Activated CD4-positive, alpha-beta memory T cell treated with anti-CD3 and anti-CD28 coated beads for 36 hours (primary cell): ENCODE results near the gene LMAN1. TPM values are rescaled to one million over a fixed set of nuclear protein-coding genes. Genes with fewer than 3 reads are reported as not detected.

Experiments used
- CTCF ChIA-PET: fragments of 350-600 bp; sonication (Branson Sonifier 250); formaldehyde crosslinking; loops from one replicate; lab custom pipeline; 2021; ENCODE audit warnings: antibody characterized with exemption, inconsistent platforms; lab: Charles Lee
- POLR2A ChIA-PET: fragments of 350-600 bp; sonication (Branson Sonifier 250); formaldehyde crosslinking; loops from one replicate; lab custom pipeline; 2021; ENCODE audit warnings: antibody characterized with exemption; lab: Charles Lee
- DNase-seq: peaks from one replicate; pipeline ENCODE4 v3.0.0-alpha.2; 2020
- H3K27ac Mint-ChIP-seq: one replicate; pipeline ENCODE4 v1.8.0; 2021; ENCODE audit warnings: mixed read lengths
- H3K27me3 Mint-ChIP-seq: one replicate; pipeline ENCODE4 v1.8.0; 2021; ENCODE audit warnings: mixed read lengths
- H3K36me3 Mint-ChIP-seq: one replicate; pipeline ENCODE4 v1.8.0; 2021; ENCODE audit warnings: mixed read lengths
- H3K4me1 Mint-ChIP-seq: one replicate; pipeline ENCODE4 v1.8.0; 2021; ENCODE audit warnings: low read depth, mixed read lengths
- H3K4me3 Mint-ChIP-seq: one replicate; pipeline ENCODE4 v1.8.0; 2021; ENCODE audit warnings: mild to moderate bottlenecking, mixed read lengths
- H3K9me3 Mint-ChIP-seq: one replicate; pipeline ENCODE4 v1.8.0; 2021; ENCODE audit warnings: mixed read lengths
- intact Hi-C: fragments of 100-400 bp; cut with micrococcal nuclease; formaldehyde crosslinking; loops from one replicate; pipeline ENCODE4 v1.15.1; 2023
- total RNA-seq, 2 experiments: library from RNA; stranded (reverse); gene quantifications; one replicate each; pipeline ENCODE4 v1.2.3, GENCODE V29; 2021

The LMAN1 gene
- total RNA-seq, 2 experiments from 2014 or later, result 155 to 158 TPM

DNA sequence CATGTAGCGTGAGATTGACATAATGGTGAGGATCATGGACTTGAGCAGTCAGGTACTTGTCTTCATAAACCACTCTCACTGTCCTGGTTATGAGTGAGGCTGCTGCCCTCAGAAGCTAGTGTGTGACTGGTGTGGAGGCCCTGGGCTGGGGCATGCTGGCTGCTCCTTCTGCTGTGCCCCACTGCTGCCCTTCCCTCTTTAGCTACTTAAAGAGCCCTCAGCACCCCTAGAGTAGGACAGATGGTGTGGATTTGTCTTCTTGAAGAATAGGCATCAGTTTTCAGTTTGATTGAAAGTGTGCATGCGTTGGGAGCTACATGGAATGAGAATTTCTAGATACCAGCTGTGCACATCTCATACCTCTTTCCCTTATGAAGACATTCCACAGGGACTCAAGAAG is 56.1 kb downstream of the LMAN1 start:
- intact Hi-C loops, result no loop called here
- H3K27me3 Mint-ChIP-seq, result peaks cover 18% of the 10 kb centered on the region
- no peak overlapping the region for H3K4me3 Mint-ChIP-seq
- DNase-seq, result no peak
- POLR2A ChIA-PET, result no interaction called here
- H3K36me3 Mint-ChIP-seq, result no peaks in the 10 kb centered on the region
- H3K4me1 Mint-ChIP-seq, result no peaks in the 10 kb centered on the region
- H3K9me3 Mint-ChIP-seq, result no peaks in the 10 kb centered on the region
- CTCF ChIA-PET, result interaction anchor here (0.8 to 2.5 kb wide), 5 partner anchors 9 to 522 kb away, joined by 3 to 38 read pairs (median 4); no protein-coding TSS in a partner anchor
- H3K27ac Mint-ChIP-seq, result no peak overlapping the region

DNA sequence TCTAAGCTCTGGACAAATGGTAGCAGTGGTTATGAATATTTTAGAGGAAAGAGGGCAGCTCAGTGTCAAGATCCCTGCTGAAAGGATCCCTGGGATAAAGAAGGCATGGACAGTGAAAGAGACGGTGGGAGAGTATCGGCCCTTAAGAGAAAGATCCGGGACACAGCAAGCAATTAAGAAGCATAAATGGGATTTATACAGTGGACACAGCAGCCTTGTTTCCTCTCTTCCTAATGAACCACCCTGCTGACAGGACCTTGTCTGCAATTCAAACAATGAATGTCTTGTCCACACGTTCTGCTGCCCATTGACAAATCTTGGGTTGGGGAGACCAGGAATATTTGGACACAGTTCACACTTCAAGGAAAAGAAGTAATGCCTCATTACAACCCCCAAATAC is 57.1 kb downstream of the LMAN1 start:
- Mint-ChIP-seq H3K4me3 (no peak overlapping the region), H3K4me1 (no peaks in the 10 kb centered on the region), H3K36me3 (no peaks in the 10 kb centered on the region), H3K27me3 (peaks cover 14% of the 10 kb centered on the region), H3K9me3 (no peaks in the 10 kb centered on the region), H3K27ac (no peak overlapping the region)
- intact Hi-C loops, result no loop called here
- ChIA-PET POLR2A (no interaction called here), CTCF (interaction anchor here (1.2 to 2.5 kb wide), 3 partner anchors 8 to 217 kb away, joined by 3 to 38 read pairs (median 4); no protein-coding TSS in a partner anchor)
- DNase-seq, result no peak

DNA sequence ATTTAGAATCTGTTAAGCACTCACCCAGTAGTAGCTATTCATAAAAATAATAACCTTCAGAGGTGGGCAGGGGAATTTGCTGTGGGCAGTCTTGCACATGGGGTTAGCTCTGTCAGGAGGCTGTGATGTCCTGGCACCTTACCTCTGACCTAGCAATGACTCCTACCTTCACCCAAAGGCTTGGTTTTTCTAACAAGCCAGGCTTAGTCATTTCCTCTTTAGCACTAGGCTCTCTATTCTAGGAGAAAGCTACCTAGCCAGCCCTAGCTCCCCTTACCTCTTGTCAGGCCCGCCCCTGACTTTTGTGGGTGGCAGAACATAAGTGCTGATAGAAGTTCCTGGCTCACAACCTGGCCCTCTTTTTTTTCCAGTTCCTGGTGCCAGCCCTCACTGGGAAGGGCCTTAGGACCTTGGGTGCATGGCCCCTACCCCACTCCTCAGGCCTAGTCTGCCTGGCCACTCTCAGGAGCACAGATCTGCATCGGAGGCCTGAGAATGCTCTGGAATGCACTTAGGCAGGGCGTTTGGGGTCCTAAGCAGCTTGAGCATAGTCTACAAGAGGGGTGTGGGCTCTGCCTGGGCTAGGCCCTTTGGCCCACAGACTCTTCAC is 58.3 kb downstream of the LMAN1 start:
- POLR2A ChIA-PET, result no interaction called here
- no peaks in the 10 kb centered on the region for H3K9me3 Mint-ChIP-seq
- DNase-seq, result peak; percentile 18
- no peaks in the 10 kb centered on the region for H3K4me1 Mint-ChIP-seq
- H3K4me3 Mint-ChIP-seq, result no peak overlapping the region
- peaks cover 10% of the 10 kb centered on the region for H3K27me3 Mint-ChIP-seq
- intact Hi-C loops, result no loop called here
- CTCF ChIA-PET, result interaction anchor here (1.6 to 2.1 kb wide), 3 partner anchors 8 to 102 kb away, joined by 6 to 11 read pairs (median 7); no protein-coding TSS in a partner anchor
- H3K36me3 Mint-ChIP-seq, result no peaks in the 10 kb centered on the region
- H3K27ac Mint-ChIP-seq, result no peak overlapping the region

DNA sequence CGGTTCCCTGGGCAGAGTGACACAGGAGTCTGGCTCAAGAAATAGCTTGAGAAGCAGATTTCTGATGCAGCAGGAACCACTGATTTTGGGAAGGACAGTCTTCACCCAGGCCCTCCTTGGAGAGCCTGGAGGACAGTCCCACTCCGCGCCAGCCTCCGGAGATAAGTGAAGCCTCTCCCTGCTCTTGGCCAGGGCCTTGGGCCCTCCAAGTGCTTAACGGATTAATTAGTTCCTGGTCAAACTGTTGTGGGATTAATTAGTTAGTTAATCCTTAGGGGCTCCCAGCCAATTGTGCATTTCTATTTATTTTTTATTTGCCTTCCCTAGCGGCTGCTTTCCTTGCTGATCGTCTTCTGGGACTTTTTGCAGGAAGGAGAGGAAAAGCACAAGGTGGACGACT is 60.2 kb downstream of the LMAN1 start:
- Mint-ChIP-seq H3K9me3 (no peaks in the 10 kb centered on the region), H3K27me3 (peaks cover 14% of the 10 kb centered on the region), H3K36me3 (no peaks in the 10 kb centered on the region), H3K27ac (no peak overlapping the region), H3K4me1 (no peaks in the 10 kb centered on the region), H3K4me3 (no peak overlapping the region)
- no peak for DNase-seq
- CTCF ChIA-PET, result interaction anchor here (0.9 to 1.3 kb wide), 2 partner anchors 10 to 104 kb away, joined by 3 to 5 read pairs; no protein-coding TSS in a partner anchor
- intact Hi-C loops, result no loop called here
- POLR2A ChIA-PET, result no interaction called here

DNA sequence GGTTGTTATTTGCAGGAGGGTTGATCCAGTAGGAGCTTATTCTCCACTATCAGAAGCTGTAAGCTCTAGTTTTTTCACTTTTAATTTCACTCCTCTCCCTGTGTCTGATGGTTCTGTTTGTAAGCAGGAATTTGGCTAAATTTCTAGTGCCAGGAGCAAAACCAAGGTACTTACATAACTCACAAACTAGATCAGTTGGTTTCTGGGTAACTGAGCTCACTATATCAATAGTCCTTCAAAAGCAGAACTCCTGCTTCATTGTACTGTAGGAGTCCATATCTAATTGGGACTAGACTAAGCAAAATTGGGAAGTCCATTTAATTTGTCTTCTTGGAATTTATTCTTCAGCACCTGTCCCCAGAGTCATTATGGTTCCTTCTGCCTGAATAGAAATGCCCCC is 65.7 kb downstream of the LMAN1 start:
- H3K9me3 Mint-ChIP-seq, result no peaks in the 10 kb centered on the region
- H3K27me3 Mint-ChIP-seq, result peaks cover 35% of the 10 kb centered on the region
- no peaks in the 10 kb centered on the region for H3K4me1 Mint-ChIP-seq
- DNase-seq, result no peak
- ChIA-PET POLR2A (interaction anchor here (1.5 kb wide), 1 partner anchor 20 kb away, joined by 3 read pairs; the partner anchor contains the start of gene RAX), CTCF (interaction anchor here (1.2 kb wide), 1 partner anchor 9 kb away, joined by 3 read pairs; no protein-coding TSS in a partner anchor)
- H3K27ac Mint-ChIP-seq, result no peak overlapping the region
- H3K4me3 Mint-ChIP-seq, result no peak overlapping the region
- no peaks in the 10 kb centered on the region for H3K36me3 Mint-ChIP-seq
- intact Hi-C loops, result no loop called here

DNA sequence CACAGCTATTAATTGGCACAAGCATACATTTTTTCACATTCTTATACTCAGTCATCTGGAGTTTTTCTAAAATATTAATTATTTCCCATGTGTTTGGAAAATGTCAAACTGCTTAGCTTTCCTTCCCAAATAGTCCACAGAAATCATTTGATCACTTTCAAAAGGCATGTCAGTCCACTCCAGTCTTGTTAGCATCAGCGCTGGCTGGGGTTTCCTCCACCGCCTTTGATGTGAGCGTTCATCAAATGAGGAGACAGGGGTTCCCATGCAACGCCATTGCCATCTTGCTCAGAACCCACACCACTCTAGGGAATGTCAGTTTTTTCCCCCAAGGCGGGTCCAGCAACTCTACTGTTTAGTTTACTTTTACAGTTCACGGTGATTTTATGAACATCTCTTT is 72.7 kb downstream of the LMAN1 start:
- Mint-ChIP-seq H3K27me3 (peaks cover 36% of the 10 kb centered on the region), H3K27ac (no peak overlapping the region), H3K9me3 (no peaks in the 10 kb centered on the region), H3K36me3 (no peaks in the 10 kb centered on the region), H3K4me1 (no peaks in the 10 kb centered on the region), H3K4me3 (no peak overlapping the region)
- intact Hi-C loops, result no loop called here
- ChIA-PET CTCF (interaction anchor here (1.5 kb wide), 1 partner anchor 116 kb away, joined by 6 read pairs; no protein-coding TSS in a partner anchor), POLR2A (no interaction called here)
- DNase-seq, result no peak

DNA sequence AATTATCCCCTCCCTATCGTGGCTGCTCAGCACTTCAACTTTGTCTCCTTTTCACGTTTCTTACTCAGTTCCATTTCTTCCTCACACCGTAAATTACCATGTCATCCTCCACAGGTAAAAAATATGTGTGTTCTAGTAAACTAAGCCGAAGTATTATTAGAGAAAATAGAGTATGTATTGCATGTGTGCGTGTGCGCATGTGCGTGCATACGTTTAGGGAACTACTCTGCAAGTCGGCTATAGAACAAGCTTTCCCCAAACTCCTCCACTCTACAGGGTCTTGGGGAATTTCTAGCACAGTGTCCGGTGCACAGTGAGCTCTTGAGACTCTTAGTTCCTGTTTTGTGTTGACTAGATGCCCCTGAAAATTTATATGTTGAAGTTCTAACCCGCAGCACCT is 76.7 kb downstream of the LMAN1 start:
- H3K27ac Mint-ChIP-seq, result no peak overlapping the region

DNA sequence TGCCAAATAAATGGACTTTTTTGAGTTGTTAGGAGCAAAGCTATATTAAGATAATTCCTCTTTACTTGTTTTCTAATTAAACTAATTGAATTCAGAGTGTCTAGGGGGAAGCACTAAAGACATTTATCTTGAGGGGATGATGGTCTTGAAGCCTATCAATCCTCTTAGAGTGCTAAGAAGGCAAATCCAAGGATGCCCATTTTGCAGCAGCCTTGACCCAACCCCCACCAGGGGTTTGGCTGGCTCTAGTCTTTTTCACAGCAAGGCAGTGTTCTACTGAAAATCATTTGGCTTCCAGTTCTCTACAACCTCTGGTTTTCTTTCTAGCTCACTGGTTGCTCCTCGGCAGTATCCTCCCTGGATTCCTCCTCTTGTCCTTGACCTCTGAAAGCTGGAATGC is 79.3 kb downstream of the LMAN1 start:
- POLR2A ChIA-PET, result no interaction called here
- DNase-seq, result no peak
- Mint-ChIP-seq H3K9me3 (no peaks in the 10 kb centered on the region), H3K4me1 (no peaks in the 10 kb centered on the region), H3K36me3 (no peaks in the 10 kb centered on the region), H3K4me3 (no peak overlapping the region), H3K27ac (no peak overlapping the region), H3K27me3 (peaks cover 47% of the 10 kb centered on the region)
- CTCF ChIA-PET, result interaction anchor here (0.7 to 1.0 kb wide), 2 partner anchors 31 to 123 kb away, joined by 3 to 4 read pairs; no protein-coding TSS in a partner anchor
- intact Hi-C loops, result loop anchor here (10.0 kb wide), 1 partner anchor 1845 kb away; the partner anchor contains the start of gene ONECUT2

More for the DNA sequence above, 76.7 kb downstream of the LMAN1 start:
- H3K36me3 Mint-ChIP-seq, result no peaks in the 10 kb centered on the region
- H3K4me1 Mint-ChIP-seq, result no peaks in the 10 kb centered on the region
- ChIA-PET POLR2A (no interaction called here), CTCF (no interaction called here)
- intact Hi-C loops, result no loop called here
- no peak overlapping the region for H3K4me3 Mint-ChIP-seq
- H3K27me3 Mint-ChIP-seq, result peaks cover 44% of the 10 kb centered on the region
- DNase-seq, result no peak
- no peaks in the 10 kb centered on the region for H3K9me3 Mint-ChIP-seq

DNA sequence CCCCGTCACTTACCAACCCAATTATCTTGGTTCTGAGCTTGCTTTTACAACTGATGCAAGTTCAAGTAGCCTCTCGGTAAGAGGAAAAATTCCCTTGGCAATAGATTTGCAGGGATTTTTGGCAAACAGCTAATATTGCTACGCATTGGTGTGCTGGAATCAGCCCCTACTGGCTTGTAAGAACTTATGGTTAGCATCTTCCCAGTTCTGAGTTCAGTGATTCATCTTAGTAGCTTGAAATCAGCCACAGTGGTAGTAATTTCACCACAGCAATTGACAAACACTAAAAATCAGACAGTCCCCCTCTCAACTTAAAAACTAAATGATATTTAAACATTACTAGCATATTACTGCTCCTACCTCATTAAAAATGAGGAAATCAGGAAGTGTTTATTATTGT is 79.9 kb downstream of the LMAN1 start:
- Mint-ChIP-seq H3K9me3 (no peaks in the 10 kb centered on the region), H3K4me3 (no peak overlapping the region), H3K27me3 (peaks cover 51% of the 10 kb centered on the region), H3K27ac (no peak overlapping the region), H3K36me3 (no peaks in the 10 kb centered on the region), H3K4me1 (no peaks in the 10 kb centered on the region)
- no peak for DNase-seq
- ChIA-PET POLR2A (no interaction called here), CTCF (interaction anchor here (0.7 to 1.0 kb wide), 2 partner anchors 30 to 123 kb away, joined by 3 to 4 read pairs; no protein-coding TSS in a partner anchor)
- intact Hi-C loops, result loop anchor here (10.0 kb wide), 1 partner anchor 1844 kb away; the partner anchor contains the start of gene ONECUT2

DNA sequence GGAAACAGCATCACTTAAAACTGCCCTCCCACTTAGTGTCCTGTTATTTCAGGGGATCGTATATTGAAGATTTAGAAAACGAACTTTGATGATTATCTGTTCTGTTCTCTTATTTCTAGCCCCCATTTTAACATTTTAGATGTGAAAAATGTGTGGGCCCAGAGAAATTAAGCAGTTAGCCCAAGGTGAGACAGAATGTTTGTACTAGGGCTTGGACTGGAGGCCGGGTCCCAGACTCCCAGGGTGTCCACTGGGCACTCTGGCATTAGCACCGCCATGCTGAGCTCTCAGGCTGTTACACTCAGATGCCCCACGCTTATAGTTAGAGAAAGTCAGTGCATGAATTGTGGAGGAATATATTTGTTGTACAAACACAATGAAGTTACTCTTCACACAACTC is 80.3 kb downstream of the LMAN1 start:
- DNase-seq, result no peak
- POLR2A ChIA-PET, result no interaction called here
- no peak overlapping the region for H3K4me3 Mint-ChIP-seq
- H3K4me1 Mint-ChIP-seq, result peaks cover 2% of the 10 kb centered on the region
- no peak overlapping the region for H3K27ac Mint-ChIP-seq
- no peaks in the 10 kb centered on the region for H3K9me3 Mint-ChIP-seq
- no peaks in the 10 kb centered on the region for H3K36me3 Mint-ChIP-seq
- CTCF ChIA-PET, result interaction anchor here (0.7 to 1.0 kb wide), 2 partner anchors 30 to 124 kb away, joined by 3 to 4 read pairs; no protein-coding TSS in a partner anchor
- H3K27me3 Mint-ChIP-seq, result peaks cover 54% of the 10 kb centered on the region
- intact Hi-C loops, result loop anchor here (10.0 kb wide), 1 partner anchor 1844 kb away; the partner anchor contains the start of gene ONECUT2
